ENCODE measurements around the gene RNLS. TPM values are rescaled to one million over a fixed set of nuclear protein-coding genes. Genes with fewer than 3 reads are reported as not detected.

RNLS gene
- total and polyA plus RNA-seq, 2 donors from 2014 or later = 19.5 to 21.1 TPM

DNA sequence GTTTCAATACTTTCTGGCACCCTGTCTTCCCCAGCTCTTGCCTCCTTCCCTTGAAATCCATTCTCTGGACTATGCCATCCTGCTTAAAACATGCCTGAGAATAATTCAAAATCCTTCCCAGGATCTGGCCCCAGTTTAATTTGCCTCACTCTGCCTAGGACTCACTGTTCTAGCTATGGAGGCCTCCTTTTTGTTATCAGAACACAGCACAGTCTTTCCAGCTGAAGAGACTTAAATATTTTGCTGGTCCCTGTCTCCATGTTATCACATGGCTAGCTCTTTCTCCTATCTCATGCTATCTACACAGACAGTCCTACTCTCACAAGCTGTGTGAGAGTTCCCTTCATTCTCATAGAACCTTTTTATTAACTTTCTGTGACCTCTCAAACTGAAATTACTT lies 194.8 kb downstream of the RNLS start:
- TF ChIP-seq, protein P1, sequence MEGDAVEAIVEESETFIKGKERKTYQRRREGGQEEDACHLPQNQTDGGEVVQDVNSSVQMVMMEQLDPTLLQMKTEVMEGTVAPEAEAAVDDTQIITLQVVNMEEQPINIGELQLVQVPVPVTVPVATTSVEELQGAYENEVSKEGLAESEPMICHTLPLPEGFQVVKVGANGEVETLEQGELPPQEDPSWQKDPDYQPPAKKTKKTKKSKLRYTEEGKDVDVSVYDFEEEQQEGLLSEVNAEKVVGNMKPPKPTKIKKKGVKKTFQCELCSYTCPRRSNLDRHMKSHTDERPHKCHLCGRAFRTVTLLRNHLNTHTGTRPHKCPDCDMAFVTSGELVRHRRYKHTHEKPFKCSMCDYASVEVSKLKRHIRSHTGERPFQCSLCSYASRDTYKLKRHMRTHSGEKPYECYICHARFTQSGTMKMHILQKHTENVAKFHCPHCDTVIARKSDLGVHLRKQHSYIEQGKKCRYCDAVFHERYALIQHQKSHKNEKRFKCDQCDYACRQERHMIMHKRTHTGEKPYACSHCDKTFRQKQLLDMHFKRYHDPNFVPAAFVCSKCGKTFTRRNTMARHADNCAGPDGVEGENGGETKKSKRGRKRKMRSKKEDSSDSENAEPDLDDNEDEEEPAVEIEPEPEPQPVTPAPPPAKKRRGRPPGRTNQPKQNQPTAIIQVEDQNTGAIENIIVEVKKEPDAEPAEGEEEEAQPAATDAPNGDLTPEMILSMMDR (IDR thresholded peaks at IDR 0.05; ENCODE audit: borderline replicate concordance, extremely low read depth, insufficient read depth) = no peak
- FAIRE-seq (no peak), DNase-seq (no peak)
- intact Hi-C loops (cut with DNase I) = no loop called here
- Histone ChIP-seq H3K9me3 (ENCODE audit: control insufficient read depth in 2 of 3, insufficient read depth in 1 of 3, low read length in 3 of 3) (no peaks in the 10 kb centered on the region), H3K36me3 (ENCODE audit: control insufficient read depth in 2 of 3, insufficient read depth in 3 of 3, low read length in 3 of 3) (no peaks in the 10 kb centered on the region), H3K27me3 (ENCODE audit: control insufficient read depth, insufficient read depth, low read length) (no peaks in the 10 kb centered on the region), H3K27ac (ENCODE audit: low read depth in 2 of 2, low read length in 2 of 2) (peak overlapping the region in 1 of 2 donors; percentile 85), H3K4me3 (ENCODE audit: low read length in 3 of 3) (no peak overlapping the region), H3K9ac (ENCODE audit: low read length in 3 of 3) (no peak overlapping the region), H3K4me1 (ENCODE audit: control insufficient read depth in 2 of 3, insufficient read depth in 2 of 3, low read depth in 1 of 3, low read length in 3 of 3) (peaks cover 10 to 41% (median 17%) of the 10 kb centered on the region in 3 donors)

DNA sequence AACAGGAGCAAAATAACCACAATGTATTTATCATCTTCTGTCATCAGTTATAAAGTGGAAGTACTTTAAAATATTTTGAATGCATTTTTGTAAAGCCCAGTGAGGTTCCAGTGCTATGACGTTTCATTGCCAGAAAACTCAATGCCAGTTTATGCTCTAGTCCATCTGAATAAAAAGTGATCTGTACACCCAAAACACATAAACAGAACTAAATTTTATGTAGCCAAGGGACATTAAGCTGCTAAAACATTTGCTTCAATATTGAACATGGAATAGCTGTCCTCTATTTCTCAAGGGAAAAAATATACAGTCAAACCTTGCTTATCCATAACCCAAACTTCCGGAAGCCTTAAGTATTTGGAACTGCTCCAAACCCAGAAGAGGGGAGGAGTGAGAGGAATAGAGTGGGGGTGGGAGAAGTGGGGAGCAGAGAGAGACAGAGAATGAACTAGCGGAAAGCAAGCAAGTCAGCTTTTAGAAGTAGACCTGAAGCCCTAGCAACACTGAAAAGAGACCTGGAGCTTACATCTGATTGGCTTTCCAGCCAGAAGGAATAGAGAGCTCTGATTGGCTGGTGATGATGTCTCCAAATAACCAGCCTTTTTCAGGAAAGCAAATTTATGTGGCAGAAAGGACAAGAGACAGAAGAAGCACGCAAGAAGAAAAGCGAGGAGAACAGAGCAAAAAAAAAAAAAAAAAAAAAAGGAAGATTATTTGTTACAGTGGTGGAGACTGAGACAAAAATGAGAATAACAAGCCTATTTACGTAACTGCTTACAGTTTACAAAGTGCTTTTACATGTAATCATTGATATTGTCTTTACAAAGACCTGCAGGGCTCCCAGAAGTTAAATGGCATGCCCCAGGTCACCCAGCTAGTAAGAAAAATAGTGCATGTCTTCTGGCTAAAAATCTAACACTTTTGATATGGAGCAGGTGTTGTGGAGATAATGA lies 196.0 kb downstream of the RNLS start:
- H3K4me1 ChIP-seq (ENCODE audit: control insufficient read depth in 2 of 3, insufficient read depth in 2 of 3, low read depth in 1 of 3, low read length in 3 of 3) = peaks cover 10 to 41% (median 17%) of the 10 kb centered on the region in 3 donors
- FAIRE-seq (peak; percentile 94), DNase-seq (peak in 4 of 5 donors; percentile 65 to 92 (median 78))
- H3K27ac ChIP-seq (ENCODE audit: low read depth in 2 of 2, low read length in 2 of 2) = peak overlapping the region; percentile 85 to 93
- H3K9ac ChIP-seq (ENCODE audit: low read length in 3 of 3) = peak overlapping the region in 2 of 3 donors; percentile 3 to 68
- TF ChIP-seq, protein P1 (IDR thresholded peaks at IDR 0.05; ENCODE audit: borderline replicate concordance, extremely low read depth, insufficient read depth) = no peak
- H3K36me3 ChIP-seq (ENCODE audit: control insufficient read depth in 2 of 3, insufficient read depth in 3 of 3, low read length in 3 of 3) = no peaks in the 10 kb centered on the region
- intact Hi-C loops (cut with DNase I) = no loop called here
- peak overlapping the region in 2 of 3 donors; percentile 57 to 62 for H3K4me3 ChIP-seq (ENCODE audit: low read length in 3 of 3)
- no peaks in the 10 kb centered on the region for H3K27me3 ChIP-seq (ENCODE audit: control insufficient read depth, insufficient read depth, low read length)
- H3K9me3 ChIP-seq (ENCODE audit: control insufficient read depth in 2 of 3, insufficient read depth in 1 of 3, low read length in 3 of 3) = no peaks in the 10 kb centered on the region

DNA sequence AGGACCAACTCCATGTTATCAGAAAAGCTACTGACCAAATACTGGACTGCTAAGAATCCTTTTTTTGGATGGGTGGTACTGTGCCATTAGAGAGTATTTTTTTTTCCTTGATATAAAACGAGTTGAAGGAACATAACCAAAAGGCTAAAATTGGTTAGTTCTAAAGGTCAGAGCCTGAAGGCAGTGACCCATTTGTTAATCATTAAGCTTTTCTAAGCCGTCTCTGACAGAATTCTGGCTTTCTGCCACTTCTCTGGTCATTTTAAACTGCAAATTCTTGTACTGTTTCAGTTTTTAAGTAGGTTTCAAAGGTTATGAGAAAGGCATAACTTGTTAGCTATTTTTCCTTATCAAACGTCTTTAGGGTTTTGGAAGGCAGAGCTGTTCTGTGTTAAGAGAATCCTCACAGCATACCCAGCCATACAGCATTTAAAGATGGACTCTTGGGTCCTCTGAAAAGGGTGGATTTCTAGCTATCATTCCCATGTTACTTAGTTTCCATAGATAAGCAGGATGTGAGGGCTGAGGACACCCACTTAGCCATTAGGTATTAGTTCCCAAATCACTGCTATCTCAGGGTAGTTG lies 196.8 kb downstream of the RNLS start:
- TF ChIP-seq, protein P1 (IDR thresholded peaks at IDR 0.05; ENCODE audit: borderline replicate concordance, extremely low read depth, insufficient read depth) = no peak
- no peaks in the 10 kb centered on the region for H3K36me3 ChIP-seq (ENCODE audit: control insufficient read depth in 2 of 3, insufficient read depth in 3 of 3, low read length in 3 of 3)
- H3K27ac ChIP-seq (ENCODE audit: low read depth in 2 of 2, low read length in 2 of 2) = peak overlapping the region; percentile 85 to 93
- no peaks in the 10 kb centered on the region for H3K9me3 ChIP-seq (ENCODE audit: control insufficient read depth in 2 of 3, insufficient read depth in 1 of 3, low read length in 3 of 3)
- DNase-seq (peak in 2 of 5 donors; percentile 80 to 84), FAIRE-seq (peak; percentile 82)
- H3K9ac ChIP-seq (ENCODE audit: low read length in 3 of 3) = peak overlapping the region in 2 of 3 donors; percentile 8 to 68
- H3K4me3 ChIP-seq (ENCODE audit: low read length in 3 of 3) = peak overlapping the region; percentile 2 to 62 (median 57)
- H3K4me1 ChIP-seq (ENCODE audit: control insufficient read depth in 2 of 3, insufficient read depth in 2 of 3, low read depth in 1 of 3, low read length in 3 of 3) = peaks cover 10 to 41% (median 17%) of the 10 kb centered on the region in 3 donors
- no peaks in the 10 kb centered on the region for H3K27me3 ChIP-seq (ENCODE audit: control insufficient read depth, insufficient read depth, low read length)
- intact Hi-C loops (cut with DNase I) = no loop called here
